ENCODE data around the gene PRKAG2. TPM values are rescaled to one million over a fixed set of nuclear protein-coding genes. Genes with fewer than 3 reads are reported as not detected.
A peak's percentile ranks its signal among the peaks of the same experiment; 100 is the strongest.

Gene PRKAG2
- polyA plus RNA-seq, 3 donors = 29.2 to 59.8 (median 30.9) TPM

DNA sequence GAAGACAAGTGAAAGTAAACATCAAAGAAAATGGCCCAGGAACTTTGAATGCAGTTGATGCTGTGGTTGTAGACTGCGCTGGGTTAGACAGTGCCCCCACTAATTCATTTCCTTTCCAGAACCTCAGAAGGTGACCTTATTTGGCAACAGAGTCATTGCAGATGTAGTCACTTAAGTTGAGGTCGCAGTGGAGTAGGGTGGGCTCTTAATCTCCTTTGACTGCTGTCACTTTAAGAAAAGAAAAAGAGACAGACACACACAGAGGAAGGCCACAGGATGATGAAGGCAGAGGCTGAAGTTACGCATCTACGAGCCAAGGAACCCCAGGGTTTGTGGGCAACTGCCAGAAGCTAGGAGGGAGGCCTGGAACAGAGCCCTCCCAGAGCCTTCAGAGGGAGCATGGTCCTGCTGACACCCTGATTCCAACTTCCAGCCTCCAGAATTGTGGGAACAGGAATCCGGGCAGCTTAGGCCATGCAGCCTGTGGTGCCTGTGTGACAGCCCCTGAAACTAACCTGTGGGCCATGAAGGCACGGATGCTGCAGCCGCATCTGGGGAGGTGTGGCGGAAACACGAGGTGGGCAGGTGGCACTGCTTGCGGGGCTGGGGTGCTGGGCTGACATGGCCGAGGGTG is 107.6 kb downstream of the PRKAG2 start:
- intact Hi-C loops (cut with micrococcal nuclease) = loop anchor here in 1 of 2 donors (10.0 kb wide), 1 partner anchor 125 kb away; no protein-coding TSS in a partner anchor

GRCh38 chr7:151768805-151769187 is 108.1 kb downstream of the PRKAG2 start:
- Mint-ChIP-seq H3K4me1 (peaks cover 26% of the 10 kb centered on the region), H3K27ac (peak overlapping the region in 6 of 7 donors; percentile 22 to 95 (median 62)), H3K27me3 (ENCODE audit: low read depth in 3 of 3) (peaks cover 0 to 2% (median 0%) of the 10 kb centered on the region in 3 donors), H3K9me3 (peaks cover 9 to 15% (median 13%) of the 10 kb centered on the region in 7 donors), H3K36me3 (peaks cover 67 to 91% of the 10 kb centered on the region in 2 donors), H3K4me3 (no peak overlapping the region)
- H3K79me2 ChIP-seq (ENCODE audit: insufficient read depth, low read length) = peaks cover under 1% of the 10 kb centered on the region
- peaks cover 10 to 11% of the 10 kb centered on the region in 2 donors for H3K4me1 ChIP-seq (ENCODE audit: control insufficient read depth in 1 of 2, insufficient read depth in 2 of 2, low read length in 2 of 2)
- peaks cover 11 to 13% of the 10 kb centered on the region in 2 donors for H3K9me3 ChIP-seq (replicated peaks in 1 of 2; ENCODE audit: control insufficient read depth in 1 of 2, insufficient read depth in 1 of 2, low read length in 2 of 2)
- no peaks in the 10 kb centered on the region for H3K27me3 ChIP-seq (ENCODE audit: control insufficient read depth in 2 of 2, insufficient read depth in 2 of 2, low read length in 2 of 2)
- no peak overlapping the region for H3K9ac ChIP-seq (ENCODE audit: insufficient read depth, low read length, poor library complexity, severe bottlenecking)
- H2AFZ ChIP-seq (ENCODE audit: insufficient read depth, low read depth, low read length, poor library complexity, severe bottlenecking) = no peak overlapping the region
- no peak overlapping the region for H3K4me3 ChIP-seq (replicated peaks in 1 of 3; ENCODE audit: low read depth in 2 of 3, low read length in 3 of 3)
- 95% methylated on average over 2 of the region's 2 CpGs for WGBS (ENCODE audit: insufficient coverage)
- peaks cover 92% of the 10 kb centered on the region for H4K20me1 ChIP-seq (ENCODE audit: insufficient read depth, low read length)
- peak overlapping the region in 1 of 2 donors; percentile 6 for H3K27ac ChIP-seq (ENCODE audit: low read depth in 1 of 2, low read length in 2 of 2)
- TF ChIP-seq CTCF (IDR thresholded peaks at IDR 0.05) = no peak
- intact Hi-C loops (cut with micrococcal nuclease) = loop anchor here in 1 of 2 donors (10.0 kb wide), 1 partner anchor 124 kb away; no protein-coding TSS in a partner anchor
- DNase-seq = no peak
- no peak overlapping the region for H3K4me2 ChIP-seq (replicated peaks; ENCODE audit: extremely low read depth, low read length, poor library complexity, severe bottlenecking)
- H3K36me3 ChIP-seq (replicated peaks in 1 of 2; ENCODE audit: control insufficient read depth in 1 of 2, insufficient read depth in 2 of 2, low read length in 2 of 2) = peaks cover 52 to 84% of the 10 kb centered on the region in 2 donors

More for the DNA sequence above, 107.6 kb downstream of the PRKAG2 start:
- Histone ChIP-seq H3K4me3 (replicated peaks in 1 of 3; ENCODE audit: low read depth in 2 of 3, low read length in 3 of 3) (no peak overlapping the region), H3K4me2 (replicated peaks; ENCODE audit: extremely low read depth, low read length, poor library complexity, severe bottlenecking) (no peak overlapping the region), H4K20me1 (ENCODE audit: insufficient read depth, low read length) (peaks cover 92% of the 10 kb centered on the region), H3K9ac (ENCODE audit: insufficient read depth, low read length, poor library complexity, severe bottlenecking) (no peak overlapping the region), H2AFZ (ENCODE audit: insufficient read depth, low read depth, low read length, poor library complexity, severe bottlenecking) (no peak overlapping the region), H3K79me2 (ENCODE audit: insufficient read depth, low read length) (no peaks in the 10 kb centered on the region), H3K9me3 (replicated peaks in 1 of 2; ENCODE audit: control insufficient read depth in 1 of 2, insufficient read depth in 1 of 2, low read length in 2 of 2) (peaks cover 11 to 13% of the 10 kb centered on the region in 2 donors), H3K27me3 (ENCODE audit: control insufficient read depth in 2 of 2, insufficient read depth in 2 of 2, low read length in 2 of 2) (no peaks in the 10 kb centered on the region), H3K27ac (ENCODE audit: low read depth in 1 of 2, low read length in 2 of 2) (peak overlapping the region in 1 of 2 donors; percentile 6), H3K36me3 (replicated peaks in 1 of 2; ENCODE audit: control insufficient read depth in 1 of 2, insufficient read depth in 2 of 2, low read length in 2 of 2) (peaks cover 51 to 84% of the 10 kb centered on the region in 2 donors), H3K4me1 (ENCODE audit: control insufficient read depth in 1 of 2, insufficient read depth in 2 of 2, low read length in 2 of 2) (peaks cover 10 to 11% of the 10 kb centered on the region in 2 donors)
- H3K27me3 Mint-ChIP-seq (ENCODE audit: low read depth in 3 of 3) = peaks cover 0 to 2% (median 0%) of the 10 kb centered on the region in 3 donors
- peak overlapping the region in 3 of 7 donors; percentile 43 to 95 (median 62) for H3K27ac Mint-ChIP-seq
- no peak for DNase-seq
- no peak for TF ChIP-seq CTCF (IDR thresholded peaks at IDR 0.05)
- WGBS (ENCODE audit: insufficient coverage) = 83% methylated on average over 11 of the region's 11 CpGs
- H3K4me3 Mint-ChIP-seq = no peak overlapping the region
- H3K36me3 Mint-ChIP-seq = peaks cover 68 to 91% of the 10 kb centered on the region in 2 donors
- peaks cover 26% of the 10 kb centered on the region for H3K4me1 Mint-ChIP-seq
- H3K9me3 Mint-ChIP-seq = peaks cover 9 to 15% (median 13%) of the 10 kb centered on the region in 7 donors
